Fibroblast of skin of right quadriceps (primary cell): Measurements from ENCODE around the gene GEMIN5.

Source experiments
- DNase-seq: peaks from one replicate; pipeline ENCODE4 v3.0.0-alpha.2; 2013

GEMIN5 gene

GRCh38 chr5:154844809-154845208 lies 93.2 kb downstream of the GEMIN5 start:
- no peak for DNase-seq

GRCh38 chr5:154842689-154843530 lies 95.1 kb downstream of the GEMIN5 start:
- no peak for DNase-seq

- DNase-seq = no peak
Observed at GRCh38 chr5:154841273-154841661, 96.7 kb downstream of the GEMIN5 start.

GRCh38 chr5:154840435-154841272 lies 97.4 kb downstream of the GEMIN5 start:
- no peak for DNase-seq
